HepG2 (cell line): Measurements from ENCODE around the gene TFEB.

Experiments
- CEBPB ChIP-seq: IDR thresholded peaks from 2 replicates; pipeline ENCODE4 v1.6.1; 2011; ENCODE audit warnings: low read depth, low read length, improper control_type of control experiment, borderline replicate concordance
- EP300 ChIP-seq, 3 experiments: sonication (generic) in 1 of 3; formaldehyde crosslinking in 1 of 3; IDR thresholded peaks; 2 replicates each; pipeline versions ENCODE4 v1.5.1 to v1.6.1; 2011 to 2020; ENCODE audit warnings: low read depth in 2 of 3, low read length in 2 of 3, borderline replicate concordance in 1 of 3, improper control_type of control experiment in 1 of 3, mild to moderate bottlenecking in 1 of 3, missing genetic modification reagents in 1 of 3, moderate library complexity in 1 of 3
- HDAC2 ChIP-seq: sonication (generic); formaldehyde crosslinking; IDR thresholded peaks from 2 replicates; pipeline ENCODE4 v1.4.0; 2020; ENCODE audit warnings: missing genetic modification reagents
- KDM1A ChIP-seq: IDR thresholded peaks from 2 replicates; pipeline ENCODE4 v1.6.1; 2016; ENCODE audit warnings: missing compliant biosample characterization
- NONO ChIP-seq, 2 experiments: fragments of 450-650 bp in 1 of 2; sonication (generic) in 1 of 2; formaldehyde crosslinking in 1 of 2; IDR thresholded peaks in 1 of 2; conservative IDR thresholded peaks in 1 of 2; 2 replicates each; pipeline versions ENCODE4 v1.6.1 to v1.8.0; 2017 to 2022; ENCODE audit warnings: mild to moderate bottlenecking in 1 of 2, missing genetic modification reagents in 1 of 2, moderate library complexity in 1 of 2
- TAF1 ChIP-seq: sonication (generic); formaldehyde crosslinking; IDR thresholded peaks from 2 replicates; pipeline ENCODE4 v1.4.0; 2020; ENCODE audit warnings: missing genetic modification reagents
- XRCC5 ChIP-seq: fragments of 200-400 bp; formaldehyde crosslinking; optimal IDR thresholded peaks from 2 replicates; pipeline ENCODE3; 2017; ENCODE audit warnings: mild to moderate bottlenecking, low read length
- ZNF232 ChIP-seq: sonication (generic); formaldehyde crosslinking; IDR thresholded peaks from 2 replicates; pipeline ENCODE4 v1.4.0; 2020; ENCODE audit warnings: missing genetic modification reagents, borderline replicate concordance

- no peak for TF ChIP-seq HDAC2 (CRISPR knock-in tag)
- no peak for TF ChIP-seq XRCC5
- TF ChIP-seq KDM1A (CRISPR knock-in tag) = no peak
- TF ChIP-seq NONO (IDR thresholded peaks at IDR 0.05) = no peak
- no peak for TF ChIP-seq NONO (CRISPR knock-in tag; conservative IDR thresholded peaks at IDR 0.05)
- TF ChIP-seq EP300 (IDR thresholded peaks at IDR 0.05; ENCODE audit: low read depth in 2 of 2, low read length in 2 of 2) = no peak
- TF ChIP-seq EP300 (CRISPR knock-in tag; IDR thresholded peaks at IDR 0.05; ENCODE audit: borderline replicate concordance) = no peak
- TF ChIP-seq CEBPB = no peak
- no peak for TF ChIP-seq TAF1 (CRISPR knock-in tag)
- no peak for TF ChIP-seq ZNF232 (CRISPR knock-in tag)
These were observed 49.3 kb upstream of the TFEB start for GRCh38 chr6:41784581-41785171.
